CD1c-positive myeloid dendritic cell (primary cell): ENCODE measurements around the gene NFATC3.
"Not testable (repeated sequence)": the region's sequence is repeated elsewhere in the genome, so short reads cannot be mapped to it uniquely, and the experiment has no call there.

Experiments used
- DNase-seq: peaks from one replicate; pipeline ENCODE4 v3.0.0-alpha.2; 2016; ENCODE audit errors: extremely low spot score

The NFATC3 gene

GRCh38 chr16:68116256-68116867, 31.2 kb downstream of the NFATC3 start:
- DNase-seq: peak; percentile 47

- no peak for DNase-seq
These were observed 32.7 kb downstream of the NFATC3 start for GRCh38 chr16:68117884-68118283.

GRCh38 chr16:68118954-68119353, 33.8 kb downstream of the NFATC3 start:
- DNase-seq: not testable (repeated sequence)

GRCh38 chr16:68120496-68120895, 35.3 kb downstream of the NFATC3 start:
- not testable (repeated sequence) for DNase-seq

- no peak for DNase-seq
These were observed 41.2 kb downstream of the NFATC3 start for GRCh38 chr16:68126395-68126794.

- DNase-seq: no peak
These were observed 43.6 kb downstream of the NFATC3 start for GRCh38 chr16:68128577-68129305.

- no peak for DNase-seq
These were observed 45.4 kb downstream of the NFATC3 start for GRCh38 chr16:68130520-68130919.

- peak; percentile 35 for DNase-seq
These were observed 46.9 kb downstream of the NFATC3 start for GRCh38 chr16:68131813-68132706.

- DNase-seq: peak; percentile 40
These were observed 47.8 kb downstream of the NFATC3 start for GRCh38 chr16:68133000-68133399.

- no peak for DNase-seq
These were observed 49.5 kb downstream of the NFATC3 start for GRCh38 chr16:68134644-68135043.

GRCh38 chr16:68136515-68136914, 51.3 kb downstream of the NFATC3 start:
- DNase-seq: no peak

GRCh38 chr16:68144008-68144407, 58.8 kb downstream of the NFATC3 start:
- DNase-seq: no peak

- no peak for DNase-seq
These were observed 61.4 kb downstream of the NFATC3 start for GRCh38 chr16:68146585-68146984.

GRCh38 chr16:68147444-68147843, 62.3 kb downstream of the NFATC3 start:
- DNase-seq: no peak

GRCh38 chr16:68149596-68149995, 64.4 kb downstream of the NFATC3 start:
- no peak for DNase-seq

GRCh38 chr16:68155425-68155824, 70.3 kb downstream of the NFATC3 start:
- DNase-seq: no peak

GRCh38 chr16:68162413-68162812, 77.2 kb downstream of the NFATC3 start:
- no peak for DNase-seq

- DNase-seq: not testable (repeated sequence)
These were observed 78.1 kb downstream of the NFATC3 start for GRCh38 chr16:68163275-68163674.

GRCh38 chr16:68166264-68166663, 81.1 kb downstream of the NFATC3 start:
- no peak for DNase-seq

GRCh38 chr16:68179196-68179795, 94.1 kb downstream of the NFATC3 start:
- no peak for DNase-seq

GRCh38 chr16:68179855-68180254, 94.7 kb downstream of the NFATC3 start:
- DNase-seq: no peak

GRCh38 chr16:68183046-68183445, 97.9 kb downstream of the NFATC3 start:
- no peak for DNase-seq
